Neural cell (in vitro differentiated cells): ENCODE measurements around the gene LIN7B.

Experiments
- CTCF ChIP-seq: fragments of 450-650 bp; IDR thresholded peaks from 2 replicates; pipeline ENCODE4 v1.5.1; 2014; ENCODE audit warnings: antibody characterized with exemption, mild to moderate bottlenecking, moderate library complexity; ENCODE audit not compliant: poor library complexity, severe bottlenecking
- EZH2 ChIP-seq: fragments of 200-600, 300-800 bp; shearing (Covaris generic), sonication (generic); IDR thresholded peaks from 2 replicates; pipeline ENCODE4 v1.6.1; 2014; ENCODE audit warnings: antibody characterized with exemption, low read length, borderline replicate concordance, mild to moderate bottlenecking; ENCODE audit not compliant: insufficient read depth, poor library complexity, severe bottlenecking

GRCh38 chr19:49132974-49133609, 18.9 kb downstream of the LIN7B start:
- no peak for TF ChIP-seq CTCF
- TF ChIP-seq EZH2: no peak
